IMR-90 (cell line): Measurements from ENCODE around the gene RNF114. TPM values are rescaled to one million over a fixed set of nuclear protein-coding genes. Genes with fewer than 3 reads are reported as not detected.

Experiments
- ATAC-seq: fragments of 200-7000 bp; cut with Tn5 transposase; 2 replicates; pipeline ENCODE4 v1.9.1; 2020; ENCODE audit warnings: low read depth, mild to moderate bottlenecking, moderate library complexity
- BruUV-seq: library from RNA; stranded (reverse); fragments of 400-500 nt; replicated peaks from 2 replicates; lab custom pipeline; 2021; lab: Mats Ljungman, UMichigan
- CTCF ChIA-PET: fragments of 300-600 bp; formaldehyde crosslinking; extraction: SDS; loops from one replicate; lab custom pipeline; 2021; ENCODE audit warnings: antibody characterized with exemption; lab: Yijun Ruan, JAX
- POLR2A ChIA-PET: fragments of 300-600 bp; sonication (Branson Sonifier 250); formaldehyde crosslinking; loops from one replicate; lab custom pipeline; 2022; ENCODE audit warnings: antibody characterized with exemption; ENCODE audit not compliant: unreplicated experiment; lab: Charles Lee
- DNase-seq: peaks from one replicate; pipeline ENCODE4 v3.0.0; 2013
- H2AFZ ChIP-seq: replicated peaks from 2 replicates; pipeline ENCODE3; 2013; ENCODE audit warnings: low read length, mild to moderate bottlenecking; ENCODE audit not compliant: poor library complexity
- H2AK5ac ChIP-seq: 2 replicates; pipeline ENCODE4 v1.6.1; 2013; ENCODE audit warnings: low read depth, low read length, inconsistent platforms
- H2AK9ac ChIP-seq: replicated peaks from 2 replicates; pipeline ENCODE3; 2013; ENCODE audit warnings: mild to moderate bottlenecking, low read depth, low read length, moderate library complexity; ENCODE audit not compliant: poor library complexity
- H2BK120ac ChIP-seq: 2 replicates; pipeline ENCODE4 v1.6.1; 2013; ENCODE audit warnings: low read depth, low read length, inconsistent platforms
- H2BK15ac ChIP-seq: 3 replicates; pipeline ENCODE4 v1.6.1; 2013; ENCODE audit warnings: low read depth, low read length, inconsistent platforms
- H2BK20ac ChIP-seq: 2 replicates; pipeline ENCODE4 v1.6.1; 2013; ENCODE audit warnings: low read depth, mild to moderate bottlenecking, inconsistent platforms, low read length, moderate library complexity
- H2BK5ac ChIP-seq: 2 replicates; pipeline ENCODE4 v1.6.1; 2013; ENCODE audit warnings: mild to moderate bottlenecking, low read depth, low read length, inconsistent platforms; ENCODE audit not compliant: poor library complexity, severe bottlenecking
- H3K14ac ChIP-seq: replicated peaks from 2 replicates; pipeline ENCODE4 v1.6.1; 2013; ENCODE audit warnings: low read depth, low read length, inconsistent platforms
- H3K18ac ChIP-seq: 2 replicates; pipeline ENCODE4 v1.6.1; 2013; ENCODE audit warnings: low read depth, low read length, control low read depth
- H3K23ac ChIP-seq: 2 replicates; pipeline ENCODE4 v1.6.1; 2013; ENCODE audit warnings: low read depth, low read length, inconsistent platforms
- H3K27ac ChIP-seq: 2 replicates; pipeline ENCODE4 v1.5.1; 2013; ENCODE audit warnings: mild to moderate bottlenecking, control low read depth, low read length; ENCODE audit not compliant: insufficient read depth
- H3K27me3 ChIP-seq: 2 replicates; pipeline ENCODE4 v1.6.1; 2013; ENCODE audit warnings: low read length; ENCODE audit not compliant: control insufficient read depth, insufficient read depth
- H3K36me3 ChIP-seq: 2 replicates; pipeline ENCODE4 v1.6.1; 2013; ENCODE audit warnings: low read length, mixed read lengths; ENCODE audit not compliant: control insufficient read depth, insufficient read depth
- H3K4ac ChIP-seq: 2 replicates; pipeline ENCODE4 v1.6.1; 2013; ENCODE audit warnings: low read depth, low read length, inconsistent platforms
- H3K4me1 ChIP-seq: 2 replicates; pipeline ENCODE4 v1.6.1; 2013; ENCODE audit warnings: low read length, mixed read lengths; ENCODE audit not compliant: control insufficient read depth, insufficient read depth
- H3K4me2 ChIP-seq: 2 replicates; pipeline ENCODE4 v1.6.1; 2013; ENCODE audit warnings: low read depth, mild to moderate bottlenecking, control low read depth, low read length, moderate library complexity
- H3K4me3 ChIP-seq: 2 replicates; pipeline ENCODE4 v1.5.1; 2013; ENCODE audit warnings: low read depth, mild to moderate bottlenecking, control low read depth, low read length, moderate library complexity; ENCODE audit not compliant: insufficient read depth
- H3K56ac ChIP-seq: 2 replicates; pipeline ENCODE4 v1.6.1; 2013; ENCODE audit warnings: low read length, inconsistent platforms; ENCODE audit not compliant: insufficient read depth; ENCODE audit errors: extremely low read depth
- H3K79me1 ChIP-seq, 2 experiments: 2 replicates each; pipeline ENCODE4 v1.6.1; 2013; ENCODE audit warnings: low read length in 2 of 2, inconsistent platforms in 1 of 2, low read depth in 1 of 2
- H3K9ac ChIP-seq: 2 replicates; pipeline ENCODE4 v1.6.1; 2013; ENCODE audit warnings: low read depth, low read length, control low read depth
- H3K9me1 ChIP-seq: 2 replicates; pipeline ENCODE4 v1.6.1; 2013; ENCODE audit warnings: low read length, inconsistent platforms; ENCODE audit not compliant: insufficient read depth
- H3K9me3 ChIP-seq: 2 replicates; pipeline ENCODE4 v1.6.1; 2013; ENCODE audit warnings: low read length; ENCODE audit not compliant: control insufficient read depth, insufficient read depth
- H4K20me1 ChIP-seq: 2 replicates; pipeline ENCODE4 v1.6.1; 2013; ENCODE audit warnings: low read length, inconsistent platforms; ENCODE audit not compliant: insufficient read depth
- H4K5ac ChIP-seq: 2 replicates; pipeline ENCODE4 v1.6.1; 2013; ENCODE audit warnings: mild to moderate bottlenecking, low read depth, low read length, control low read depth
- H4K8ac ChIP-seq, 2 experiments: 2 replicates each; pipeline ENCODE4 v1.6.1; 2013; ENCODE audit warnings: low read depth in 2 of 2, low read length in 2 of 2, control low read depth in 1 of 2, inconsistent platforms in 1 of 2
- H4K91ac ChIP-seq: 2 replicates; pipeline ENCODE4 v1.6.1; 2013; ENCODE audit warnings: low read depth, low read length, inconsistent platforms; ENCODE audit not compliant: insufficient read depth
- CEBPB ChIP-seq: IDR thresholded peaks from 2 replicates; pipeline ENCODE4 v1.6.1; 2012; ENCODE audit warnings: low read depth, low read length, improper control_type of control experiment
- CHD1 ChIP-seq: IDR thresholded peaks from 2 replicates; pipeline ENCODE4 v1.6.1; 2012; ENCODE audit warnings: low read depth, low read length, improper control_type of control experiment
- FOS ChIP-seq: fragments of 150-350 bp; IDR thresholded peaks from 2 replicates; pipeline ENCODE4 v1.6.1; 2016; ENCODE audit warnings: low read depth, low read length
- MAZ ChIP-seq: IDR thresholded peaks from 2 replicates; pipeline ENCODE4 v1.6.1; 2012; ENCODE audit warnings: low read depth, mild to moderate bottlenecking, low read length, improper control_type of control experiment, moderate library complexity, borderline replicate concordance
- MXI1 ChIP-seq: IDR thresholded peaks from 2 replicates; pipeline ENCODE4 v1.6.1; 2012; ENCODE audit warnings: low read depth, mild to moderate bottlenecking, low read length, moderate library complexity, borderline replicate concordance
- NFE2L2 ChIP-seq: fragments of 150-350 bp; IDR thresholded peaks from 2 replicates; pipeline ENCODE4 v1.6.1; 2016; ENCODE audit warnings: low read depth, mild to moderate bottlenecking, low read length
- SMC3 ChIP-seq: fragments of 150-350 bp; IDR thresholded peaks from 2 replicates; pipeline ENCODE4 v1.6.1; 2016; ENCODE audit warnings: low read depth, mild to moderate bottlenecking, antibody characterized with exemption, low read length, moderate library complexity
- USF2 ChIP-seq: fragments of 150-350 bp; IDR thresholded peaks from 2 replicates; pipeline ENCODE4 v1.6.1; 2017; ENCODE audit warnings: mild to moderate bottlenecking, antibody characterized with exemption, low read length, low read depth
- WGBS, 2 experiments: methylation state at CpG; one replicate each; pipeline versions ENCODE4 v1.1.5 to v1.1.7; 2013; ENCODE audit warnings: missing lambda C conversion rate in 2 of 2; ENCODE audit not compliant: insufficient read length in 1 of 2; ENCODE audit errors: extremely low coverage in 2 of 2; 5-methylcytosine and 5-hydroxymethylcytosine counted together
- dilution Hi-C: fragments of 300-500 bp; cut with HindIII; formaldehyde crosslinking; loops from one replicate; pipeline ENCODE4 v1.14.3; 2018; ENCODE audit warnings: low sequenced_read_pairs; ENCODE audit not compliant: unreplicated experiment
- in situ Hi-C: fragments of 300-500 bp; cut with MboI; formaldehyde crosslinking; loops from 3 replicates; pipeline ENCODE4 v1.14.3; 2019; ENCODE audit warnings: low sequenced_read_pairs, inconsistent platforms, mixed read lengths
- intact Hi-C: fragments of 100-400 bp; cut with micrococcal nuclease; formaldehyde crosslinking; loops from 2 replicates; pipeline ENCODE4 v1.10.0; 2022
- microRNA-seq, 2 experiments: library from miRNA; stranded (forward) in 1 of 2; unstranded in 1 of 2; fragments of 10-50 nt in 1 of 2; fragments of <30 nt in 1 of 2; gene quantifications in 1 of 2; microRNA quantifications in 1 of 2; one replicate each; pipeline versions ENCODE3 to v1.1.0; 2013 to 2020; ENCODE audit not compliant: insufficient read depth in 1 of 2, insufficient read length in 1 of 2, unreplicated experiment in 1 of 2
- polyA plus RNA-seq, 3 experiments: library from polyadenylated mRNA; depleted of rRNA; stranded (reverse); fragments of >200 nt; gene quantifications; 2 replicates each; pipeline ENCODE4 v1.2.3, GENCODE V29; 2012; ENCODE audit warnings: low replicate concordance in 1 of 3
- small RNA-seq, 5 experiments: library from RNA; depleted of rRNA; stranded (forward); fragments of <200 nt; gene quantifications; one replicate each; pipeline ENCODE3, GENCODE V24; 2012
- total RNA-seq: library from RNA; depleted of rRNA; stranded (reverse); fragments of >200 nt; gene quantifications from 2 replicates; pipeline ENCODE4 v1.2.3, GENCODE V29; 2012; rRNA removed

RNF114 gene
- total and polyA plus RNA-seq, 2 of the 4 experiments (the other 2 are of a cell fraction): 44.6 to 62.3 TPM

GRCh38 chr20:50003253-50003656 lies 67.1 kb downstream of the RNF114 start:
- Histone ChIP-seq H3K9ac (no peak overlapping the region), H3K23ac (no peak overlapping the region), H2AK5ac (peak overlapping the region; percentile 37; the same call in 1 of the 2 replicates), H3K9me1 (peaks cover 7% of the 10 kb centered on the region; the same call in 1 of the 2 replicates), H2AK9ac (no peak overlapping the region), H3K4me3 (no peak overlapping the region), H3K9me3 (no peaks in the 10 kb centered on the region), H3K4me2 (no peak overlapping the region), H2AFZ (no peak overlapping the region), H4K91ac (no peak overlapping the region), H2BK20ac (peak overlapping the region; percentile 27; the same call in 1 of the 2 replicates), H3K4ac (no peak overlapping the region), H3K4me1 (no peaks in the 10 kb centered on the region), H2BK15ac (peak overlapping the region; percentile 9; the same call in 1 of the 3 replicates), H3K18ac (no peak overlapping the region), H3K27ac (no peak overlapping the region), H4K5ac (no peak overlapping the region), H3K27me3 (no peaks in the 10 kb centered on the region), H4K8ac (no peak overlapping the region; a peak in 1 of 4 replicates), H2BK5ac (no peak overlapping the region), H2BK120ac (no peak overlapping the region), H3K79me1 (no peaks in the 10 kb centered on the region), H3K14ac (no peak overlapping the region), H3K56ac (no peak overlapping the region), H4K20me1 (no peaks in the 10 kb centered on the region), H3K36me3 (no peaks in the 10 kb centered on the region)
- dilution Hi-C loops (no loop called here), in situ Hi-C loops (no loop called here), intact Hi-C loops (no loop called here)
- peak; percentile 95 for DNase-seq
- peak; percentile 81 for ATAC-seq
- no CpG with 5 or more reads among the region's 4 CpGs for WGBS, 2 experiments
- TF ChIP-seq SMC3 (no peak), NFE2L2 (no peak), USF2 (peak; percentile 86), MAZ (peak; percentile 39; the same call in 1 of the 2 replicates), FOS (peak; percentile 38; the same call in 1 of the 2 replicates), CEBPB (peak; percentile 100), CHD1 (no peak), MXI1 (no peak)
- POLR2A ChIA-PET: no interaction called here
- no TSS peak for BruUV-seq
- CTCF ChIA-PET: no interaction called here

Small RNA genes lying within 50 kb of the gene (microRNA-seq; reads per million reads assigned to microRNA genes)
- gene RF00017 (ENCODE audit: insufficient read depth, insufficient read length) (not detected), gene RF00019 (ENCODE audit: insufficient read depth, insufficient read length) (not detected), gene RNU6-147P (ENCODE audit: insufficient read depth, insufficient read length) (not detected)

Small RNA genes lying within 50 kb of the gene (small RNA-seq; reads per million reads assigned to genes)
- gene RF00017 (0 reads per million in 5 experiments), gene RF00019 (0 reads per million in 5 experiments), gene RNU6-147P (0 reads per million in 5 experiments)

Other genes starting within 250 kb of the RNF114 start
- gene B4GALT5, start 222.5 kb upstream of the RNF114 start, total RNA-seq: 11.3 and 13.9 TPM in 2 replicates
- gene B4GALT5, start 222.5 kb upstream of the RNF114 start, polyA plus RNA-seq (2012; rRNA removed): 18.4 and 20.4 TPM in 2 replicates
- gene SLC9A8, start 123.6 kb upstream of the RNF114 start, total RNA-seq: 3.6 and 5.0 TPM in 2 replicates
- gene SLC9A8, start 123.6 kb upstream of the RNF114 start, polyA plus RNA-seq (2012; rRNA removed): 4.0 and 4.1 TPM in 2 replicates
- 1.3 and 1.4 TPM in 2 replicates for gene SPATA2, start 20.9 kb upstream of the RNF114 start, total RNA-seq
- gene SPATA2, start 20.9 kb upstream of the RNF114 start, polyA plus RNA-seq (2012; rRNA removed): 4.4 and 4.5 TPM in 2 replicates
- gene SNAI1, start 46.6 kb downstream of the RNF114 start, total RNA-seq: 0.54 and 0.83 TPM in 2 replicates
- gene SNAI1, start 46.6 kb downstream of the RNF114 start, polyA plus RNA-seq (2012; rRNA removed): 13.7 and 14.9 TPM in 2 replicates
- gene UBE2V1, start 176.8 kb downstream of the RNF114 start, total RNA-seq: 20.1 and 41.4 TPM in 2 replicates
- 128 and 138 TPM in 2 replicates for gene UBE2V1, start 176.8 kb downstream of the RNF114 start, polyA plus RNA-seq (2012; rRNA removed)
- gene PEDS1, start 217.3 kb downstream of the RNF114 start, total RNA-seq: 24.0 and 25.3 TPM in 2 replicates
- 59.9 and 67.6 TPM in 2 replicates for gene PEDS1, start 217.3 kb downstream of the RNF114 start, polyA plus RNA-seq (2012; rRNA removed)